ENCODE measurements around the gene IQGAP1. TPM values are rescaled to one million over a fixed set of nuclear protein-coding genes. Genes with fewer than 3 reads are reported as not detected.
"Not testable (repeated sequence)": the region's sequence is repeated elsewhere in the genome, so short reads cannot be mapped to it uniquely, and the experiment has no call there.

The IQGAP1 gene
- total RNA-seq, 3 donors from 2014 or later (not counting 1 experiment from before 2014, with no cell fraction given) = 431 to 493 (median 446) TPM

GRCh38 chr15:90343302-90343790, 44.7 kb upstream of the IQGAP1 start:
- no peak for TF ChIP-seq CTCF (IDR thresholded peaks at IDR 0.05)
- Histone ChIP-seq H3K36me3 (ENCODE audit: control insufficient read depth, insufficient read depth, low read length) (no peaks in the 10 kb centered on the region), H3K4me1 (ENCODE audit: control insufficient read depth, insufficient read depth, low read length) (peaks cover 7% of the 10 kb centered on the region), H3K9me3 (ENCODE audit: control insufficient read depth, insufficient read depth, low read length) (no peaks in the 10 kb centered on the region), H3K27ac (ENCODE audit: low read length) (no peak overlapping the region), H3K27me3 (ENCODE audit: control insufficient read depth, insufficient read depth, low read length) (no peaks in the 10 kb centered on the region), H3K4me3 (ENCODE audit: low read length) (no peak overlapping the region)
- DNase-seq (no peak), ATAC-seq (no peak)
- H3K9me3 Mint-ChIP-seq = no peaks in the 10 kb centered on the region
- no peaks in the 10 kb centered on the region for H3K4me1 Mint-ChIP-seq
- H3K27ac Mint-ChIP-seq = no peak overlapping the region
- no peaks in the 10 kb centered on the region for H3K36me3 Mint-ChIP-seq
- 95% methylated on average over 5 of the region's 5 CpGs for WGBS (ENCODE audit: insufficient coverage)
- no peak overlapping the region for H3K4me3 Mint-ChIP-seq
- intact Hi-C loops (cut with micrococcal nuclease) = no loop called here
- H3K27me3 Mint-ChIP-seq (ENCODE audit: low read depth in 2 of 2) = peaks cover 0 to 2% of the 10 kb centered on the region in 2 donors

- Mint-ChIP-seq H3K27ac (no peak overlapping the region), H3K9me3 (no peaks in the 10 kb centered on the region), H3K36me3 (no peaks in the 10 kb centered on the region), H3K4me3 (no peak overlapping the region), H3K27me3 (ENCODE audit: low read depth in 2 of 2) (peaks cover 0 to 2% of the 10 kb centered on the region in 2 donors), H3K4me1 (no peaks in the 10 kb centered on the region)
- H3K36me3 ChIP-seq (ENCODE audit: control insufficient read depth, insufficient read depth, low read length) = no peaks in the 10 kb centered on the region
- TF ChIP-seq CTCF (IDR thresholded peaks at IDR 0.05) = no peak
- H3K9me3 ChIP-seq (ENCODE audit: control insufficient read depth, insufficient read depth, low read length) = no peaks in the 10 kb centered on the region
- DNase-seq (no peak), ATAC-seq (no peak)
- no peak overlapping the region for H3K27ac ChIP-seq (ENCODE audit: low read length)
- intact Hi-C loops (cut with micrococcal nuclease) = no loop called here
- no peaks in the 10 kb centered on the region for H3K27me3 ChIP-seq (ENCODE audit: control insufficient read depth, insufficient read depth, low read length)
- no peak overlapping the region for H3K4me3 ChIP-seq (ENCODE audit: low read length)
- H3K4me1 ChIP-seq (ENCODE audit: control insufficient read depth, insufficient read depth, low read length) = peaks cover 7% of the 10 kb centered on the region
- WGBS (ENCODE audit: insufficient coverage) = 67% methylated on average over 1 of the region's 1 CpG
Observed at GRCh38 chr15:90344662-90345061, 43.4 kb upstream of the IQGAP1 start.

GRCh38 chr15:90345857-90346256, 42.2 kb upstream of the IQGAP1 start:
- H3K4me1 ChIP-seq (ENCODE audit: control insufficient read depth, insufficient read depth, low read length) = peaks cover 7% of the 10 kb centered on the region
- Mint-ChIP-seq H3K4me1 (peaks cover 4 to 7% of the 10 kb centered on the region in 2 donors), H3K36me3 (no peaks in the 10 kb centered on the region), H3K4me3 (no peak overlapping the region), H3K27ac (no peak overlapping the region), H3K27me3 (ENCODE audit: low read depth in 2 of 2) (peaks cover 0 to 2% of the 10 kb centered on the region in 2 donors), H3K9me3 (no peaks in the 10 kb centered on the region)
- no peaks in the 10 kb centered on the region for H3K36me3 ChIP-seq (ENCODE audit: control insufficient read depth, insufficient read depth, low read length)
- ATAC-seq = no peak
- no peaks in the 10 kb centered on the region for H3K9me3 ChIP-seq (ENCODE audit: control insufficient read depth, insufficient read depth, low read length)
- DNase-seq = no peak
- WGBS (ENCODE audit: insufficient coverage) = 38% methylated on average over 2 of the region's 2 CpGs
- H3K27me3 ChIP-seq (ENCODE audit: control insufficient read depth, insufficient read depth, low read length) = no peaks in the 10 kb centered on the region
- no peak overlapping the region for H3K4me3 ChIP-seq (ENCODE audit: low read length)
- H3K27ac ChIP-seq (ENCODE audit: low read length) = no peak overlapping the region
- intact Hi-C loops (cut with micrococcal nuclease) = no loop called here
- no peak for TF ChIP-seq CTCF (IDR thresholded peaks at IDR 0.05)

GRCh38 chr15:90347431-90348065, 40.5 kb upstream of the IQGAP1 start:
- H3K4me3 ChIP-seq (ENCODE audit: low read length); intact Hi-C loops (cut with micrococcal nuclease); H3K9me3 ChIP-seq (ENCODE audit: control insufficient read depth, insufficient read depth, low read length); H3K36me3 ChIP-seq (ENCODE audit: control insufficient read depth, insufficient read depth, low read length); H3K36me3 Mint-ChIP-seq; H3K27me3 Mint-ChIP-seq (ENCODE audit: low read depth in 2 of 2); DNase-seq; ATAC-seq; H3K4me3 Mint-ChIP-seq; H3K27ac Mint-ChIP-seq; H3K9me3 Mint-ChIP-seq; H3K27ac ChIP-seq (ENCODE audit: low read length); H3K27me3 ChIP-seq (ENCODE audit: control insufficient read depth, insufficient read depth, low read length): not testable (repeated sequence)
- H3K4me1 ChIP-seq (ENCODE audit: control insufficient read depth, insufficient read depth, low read length) = peaks cover 12% of the 10 kb centered on the region
- WGBS (ENCODE audit: insufficient coverage) = no CpG with 5 or more reads among the region's 1 CpG
- H3K4me1 Mint-ChIP-seq = peaks cover 7 to 16% of the 10 kb centered on the region in 2 donors
